Astrocyte (in vitro differentiated cells and primary cell): ENCODE data around the gene FADS2. TPM values are rescaled to one million over a fixed set of nuclear protein-coding genes. Genes with fewer than 3 reads are reported as not detected.

Source experiments
- DNase-seq: peaks from one replicate; pipeline ENCODE4 v3.0.0-alpha.2; 2010; ENCODE audit warnings: low read depth
- FAIRE-seq: peaks from 2 replicates; lab custom pipeline; 2011; peaks lifted over from hg19 to GRCh38; lab: Jason Lieb, UNC
- H2AFZ ChIP-seq: 2 replicates; pipeline ENCODE4 v1.6.0; 2012; ENCODE audit warnings: low read depth, low read length, inconsistent platforms
- H3K27ac ChIP-seq: 2 replicates; pipeline ENCODE4 v1.5.1; 2011; ENCODE audit warnings: low read depth, low read length, inconsistent platforms
- H3K27me3 ChIP-seq: 2 replicates; pipeline ENCODE4 v1.6.0; 2011; ENCODE audit warnings: low read length, inconsistent platforms; ENCODE audit not compliant: insufficient read depth
- H3K36me3 ChIP-seq: 2 replicates; pipeline ENCODE4 v1.5.1; 2011; ENCODE audit warnings: low read length, inconsistent platforms; ENCODE audit not compliant: insufficient read depth
- H3K4me1 ChIP-seq: 2 replicates; pipeline ENCODE4 v1.5.1; 2011; ENCODE audit warnings: low read length, inconsistent platforms; ENCODE audit not compliant: insufficient read depth
- H3K4me2 ChIP-seq: 2 replicates; pipeline ENCODE4 v1.6.0; 2012; ENCODE audit warnings: low read length, inconsistent platforms
- H3K4me3 ChIP-seq: 2 replicates; pipeline ENCODE4 v1.5.1; 2011; ENCODE audit warnings: low read depth, mild to moderate bottlenecking, low read length, inconsistent platforms; ENCODE audit not compliant: insufficient read depth
- H3K79me2 ChIP-seq: 2 replicates; pipeline ENCODE4 v1.6.0; 2012; ENCODE audit warnings: mild to moderate bottlenecking, low read length, inconsistent platforms; ENCODE audit not compliant: insufficient read depth
- H3K9ac ChIP-seq: 2 replicates; pipeline ENCODE4 v1.6.0; 2012; ENCODE audit warnings: mild to moderate bottlenecking, low read length, inconsistent platforms
- H3K9me3 ChIP-seq: 2 replicates; pipeline ENCODE4 v1.5.1; 2012; ENCODE audit warnings: low read depth, mild to moderate bottlenecking, low read length, inconsistent platforms; ENCODE audit not compliant: insufficient read depth
- H4K20me1 ChIP-seq: 2 replicates; pipeline ENCODE4 v1.6.0; 2012; ENCODE audit warnings: low read length, inconsistent platforms; ENCODE audit not compliant: insufficient read depth
- H3K27ac Mint-ChIP-seq: one replicate; pipeline ENCODE4 v1.8.0; 2021; ENCODE audit warnings: mild to moderate bottlenecking, mixed read lengths; ENCODE audit not compliant: unreplicated experiment
- H3K27me3 Mint-ChIP-seq: one replicate; pipeline ENCODE4 v1.8.0; 2021; ENCODE audit warnings: low read depth, mixed read lengths; ENCODE audit not compliant: unreplicated experiment
- H3K36me3 Mint-ChIP-seq: one replicate; pipeline ENCODE4 v1.8.0; 2021; ENCODE audit warnings: low read depth, mixed read lengths; ENCODE audit not compliant: unreplicated experiment
- H3K4me1 Mint-ChIP-seq: one replicate; pipeline ENCODE4 v1.8.0; 2021; ENCODE audit warnings: low read depth, mixed read lengths; ENCODE audit not compliant: unreplicated experiment
- H3K4me3 Mint-ChIP-seq: one replicate; pipeline ENCODE4 v1.8.0; 2021; ENCODE audit warnings: mild to moderate bottlenecking, moderate library complexity, mixed read lengths; ENCODE audit not compliant: unreplicated experiment
- H3K9me3 Mint-ChIP-seq: one replicate; pipeline ENCODE4 v1.8.0; 2021; ENCODE audit warnings: mild to moderate bottlenecking, mixed read lengths; ENCODE audit not compliant: unreplicated experiment
- CTCF ChIP-seq: IDR thresholded peaks from 2 replicates; pipeline ENCODE4 v1.5.1; 2011; ENCODE audit warnings: low read depth, mild to moderate bottlenecking, inconsistent platforms, low read length, moderate library complexity; ENCODE audit not compliant: insufficient read depth
- EZH2 ChIP-seq: IDR thresholded peaks from 2 replicates; pipeline ENCODE4 v1.6.1; 2012; ENCODE audit warnings: mild to moderate bottlenecking, low read length, inconsistent platforms; ENCODE audit not compliant: insufficient read depth
- total RNA-seq: library from RNA; stranded (reverse); gene quantifications from 2 replicates; pipeline ENCODE4 v1.2.1, GENCODE V29; 2021

Gene FADS2
- total RNA-seq, 1 donor from 2014 or later: 287 TPM

DNA sequence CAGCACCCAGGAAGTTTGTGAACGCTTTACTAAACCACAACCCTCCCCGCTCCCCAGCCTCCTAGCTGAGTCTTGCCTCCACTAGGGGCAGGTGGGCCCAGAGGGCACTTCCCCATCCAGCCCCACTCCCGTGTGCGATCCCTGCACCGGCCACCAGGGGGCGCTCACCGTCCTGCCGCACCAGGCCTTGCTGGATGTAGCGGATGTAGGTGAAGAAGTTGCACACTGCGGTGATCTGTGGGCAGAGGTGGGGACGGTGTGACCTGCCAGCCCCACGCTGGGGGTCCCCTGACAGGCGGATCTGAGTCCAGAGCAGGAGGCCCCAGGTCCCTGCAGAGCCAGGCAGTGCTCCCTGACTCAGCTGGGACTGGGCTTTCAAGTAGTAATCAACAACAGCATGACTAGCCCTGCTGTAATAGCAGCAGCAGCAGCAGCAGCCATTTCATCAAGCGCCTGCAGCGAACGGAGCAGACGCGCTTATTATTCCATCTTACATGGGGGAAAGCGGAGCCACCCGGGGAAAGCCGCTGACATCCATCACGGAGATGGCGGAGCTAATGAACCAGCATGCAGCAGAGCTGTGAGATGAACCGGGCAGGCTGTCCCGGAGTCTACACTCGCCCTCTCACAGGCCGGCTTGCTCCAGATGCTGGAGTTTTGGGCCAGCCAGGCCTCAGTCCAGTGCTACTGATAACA is 71.2 kb downstream of the FADS2 start:
- Mint-ChIP-seq H3K9me3 (no peaks in the 10 kb centered on the region), H3K36me3 (peaks cover 3% of the 10 kb centered on the region), H3K4me3 (no peak overlapping the region), H3K27ac (no peak overlapping the region), H3K27me3 (peaks cover 26% of the 10 kb centered on the region), H3K4me1 (no peaks in the 10 kb centered on the region)
- Histone ChIP-seq H3K79me2 (no peaks in the 10 kb centered on the region), H3K27ac (no peak overlapping the region), H3K4me3 (no peak overlapping the region), H4K20me1 (no peaks in the 10 kb centered on the region), H3K27me3 (no peaks in the 10 kb centered on the region), H3K36me3 (no peaks in the 10 kb centered on the region), H3K4me2 (no peak overlapping the region), H2AFZ (no peak overlapping the region), H3K9ac (no peak overlapping the region), H3K9me3 (no peaks in the 10 kb centered on the region), H3K4me1 (no peaks in the 10 kb centered on the region)
- FAIRE-seq (no peak), DNase-seq (peak; percentile 29)
- TF ChIP-seq CTCF: peak; percentile 94
- TF ChIP-seq EZH2: no peak

DNA sequence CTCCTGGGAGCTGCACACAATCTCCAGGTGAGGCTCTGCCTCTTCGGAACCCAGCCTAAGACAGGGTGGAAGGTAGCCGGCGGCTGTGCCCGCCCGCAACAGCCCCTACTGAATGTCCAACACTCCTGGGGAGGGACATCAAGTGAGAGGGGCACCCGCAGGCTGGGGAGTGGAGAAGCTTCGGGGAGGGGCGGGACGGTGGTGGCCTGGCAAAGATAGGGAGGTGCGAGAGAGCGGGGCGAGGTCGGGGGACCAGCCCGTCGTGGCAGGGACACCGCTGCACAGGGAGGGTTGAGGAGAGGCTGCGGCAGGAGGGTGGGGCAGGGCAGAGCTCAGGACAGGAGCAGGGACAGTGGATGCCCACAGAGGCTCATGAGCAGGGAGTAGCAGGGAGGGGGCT is 72.2 kb downstream of the FADS2 start:
- H3K9me3 Mint-ChIP-seq: no peaks in the 10 kb centered on the region
- H3K36me3 Mint-ChIP-seq: peaks cover 3% of the 10 kb centered on the region
- H3K4me1 ChIP-seq: no peaks in the 10 kb centered on the region
- H3K4me1 Mint-ChIP-seq: no peaks in the 10 kb centered on the region
- no peak overlapping the region for H3K27ac ChIP-seq
- no peaks in the 10 kb centered on the region for H3K9me3 ChIP-seq
- DNase-seq (no peak), FAIRE-seq (no peak)
- no peaks in the 10 kb centered on the region for H3K79me2 ChIP-seq
- no peak overlapping the region for H3K4me2 ChIP-seq
- no peak overlapping the region for H3K27ac Mint-ChIP-seq
- no peaks in the 10 kb centered on the region for H4K20me1 ChIP-seq
- H3K4me3 Mint-ChIP-seq: no peak overlapping the region
- H2AFZ ChIP-seq: no peak overlapping the region
- H3K9ac ChIP-seq: no peak overlapping the region
- TF ChIP-seq EZH2 (no peak), CTCF (no peak)
- H3K27me3 Mint-ChIP-seq: peaks cover 29% of the 10 kb centered on the region
- no peaks in the 10 kb centered on the region for H3K36me3 ChIP-seq
- no peaks in the 10 kb centered on the region for H3K27me3 ChIP-seq
- H3K4me3 ChIP-seq: no peak overlapping the region

GRCh38 chr11:61901397-61901796 is 73.3 kb downstream of the FADS2 start:
- DNase-seq (no peak), FAIRE-seq (no peak)
- Histone ChIP-seq H3K4me1 (no peaks in the 10 kb centered on the region), H3K27me3 (no peaks in the 10 kb centered on the region), H3K36me3 (no peaks in the 10 kb centered on the region), H3K79me2 (no peaks in the 10 kb centered on the region), H4K20me1 (no peaks in the 10 kb centered on the region), H2AFZ (no peak overlapping the region), H3K4me2 (no peak overlapping the region), H3K9me3 (no peaks in the 10 kb centered on the region), H3K27ac (no peak overlapping the region), H3K4me3 (no peak overlapping the region), H3K9ac (no peak overlapping the region)
- Mint-ChIP-seq H3K4me3 (no peak overlapping the region), H3K27ac (no peak overlapping the region), H3K27me3 (peaks cover 29% of the 10 kb centered on the region), H3K4me1 (no peaks in the 10 kb centered on the region), H3K36me3 (peaks cover 3% of the 10 kb centered on the region), H3K9me3 (no peaks in the 10 kb centered on the region)
- no peak for TF ChIP-seq CTCF
- TF ChIP-seq EZH2: no peak
